ENCODE results near the gene MYLK2. TPM values are rescaled to one million over a fixed set of nuclear protein-coding genes. Genes with fewer than 3 reads are reported as not detected.

MYLK2 gene
- total RNA-seq, 1 experiment from 2014 or later, result 0.74 TPM

- Histone ChIP-seq H3T11ph (ENCODE audit: low read length) (no peak overlapping the region), H3K14ac (ENCODE audit: insufficient read depth, low read length) (no peak overlapping the region), H3K18ac (ENCODE audit: insufficient read length, low read depth, low read length) (no peak overlapping the region), H3K4me1 (ENCODE audit: insufficient read depth, low read length) (no peaks in the 10 kb centered on the region), H4K91ac (ENCODE audit: insufficient read length, low read depth, low read length) (no peak overlapping the region), H2BK120ac (ENCODE audit: low read depth, low read length, poor library complexity, severe bottlenecking) (no peak overlapping the region), H2BK20ac (ENCODE audit: low read depth, low read length, poor library complexity, severe bottlenecking) (no peak overlapping the region), H3K9ac (ENCODE audit: extremely low read depth, insufficient read length, low read length) (no peak overlapping the region), H2BK5ac (ENCODE audit: insufficient read length, low read length) (no peak overlapping the region), H2AK5ac (ENCODE audit: insufficient read length, low read length) (no peak overlapping the region), H3K4me2 (ENCODE audit: insufficient read depth, insufficient read length, low read length) (no peak overlapping the region), H3K4ac (ENCODE audit: low read depth, low read length) (no peak overlapping the region), H4K8ac (replicated peaks; ENCODE audit: insufficient read length, low read depth, low read length) (no peak overlapping the region), H3K9me3 (ENCODE audit: control insufficient read depth, low read depth, low read length) (no peaks in the 10 kb centered on the region), H3K23ac (ENCODE audit: insufficient read length, low read depth, low read length) (no peak overlapping the region), H2BK12ac (ENCODE audit: insufficient read length, low read depth, low read length) (no peak overlapping the region), H2AFZ (ENCODE audit: low read length) (no peak overlapping the region), H3K23me2 (ENCODE audit: insufficient read length, low read depth, low read length, poor library complexity, severe bottlenecking) (no peaks in the 10 kb centered on the region), H4K5ac (ENCODE audit: insufficient read length, low read depth, low read length) (no peak overlapping the region), H3K27ac (ENCODE audit: insufficient read length, low read depth, low read length) (no peak overlapping the region), H2BK15ac (ENCODE audit: low read depth, low read length) (no peak overlapping the region), H3K27me3 (ENCODE audit: insufficient read depth, low read length) (no peaks in the 10 kb centered on the region), H4K20me1 (ENCODE audit: control insufficient read depth, insufficient read depth, insufficient read length) (no peaks in the 10 kb centered on the region), H3K79me1 (ENCODE audit: insufficient read depth, low read depth, low read length, poor library complexity, severe bottlenecking) (no peaks in the 10 kb centered on the region), H3K56ac (ENCODE audit: insufficient read length, low read depth, low read length) (no peak overlapping the region), H3K79me2 (ENCODE audit: insufficient read depth, low read length) (no peaks in the 10 kb centered on the region)
- no peak overlapping the region for H3K4me3 Mint-ChIP-seq
- WGBS (ENCODE audit: extremely low coverage, insufficient read length, low lambda C conversion rate), result no CpG with 5 or more reads among the region's 4 CpGs
- H3K9me3 Mint-ChIP-seq, result no peaks in the 10 kb centered on the region
- H3K4me1 Mint-ChIP-seq, result peaks cover 9 to 15% of the 10 kb centered on the region in 2 experiments
- H3K27me3 Mint-ChIP-seq (ENCODE audit: low read depth), result peaks cover 5% of the 10 kb centered on the region
- TF ChIP-seq, protein P1, sequence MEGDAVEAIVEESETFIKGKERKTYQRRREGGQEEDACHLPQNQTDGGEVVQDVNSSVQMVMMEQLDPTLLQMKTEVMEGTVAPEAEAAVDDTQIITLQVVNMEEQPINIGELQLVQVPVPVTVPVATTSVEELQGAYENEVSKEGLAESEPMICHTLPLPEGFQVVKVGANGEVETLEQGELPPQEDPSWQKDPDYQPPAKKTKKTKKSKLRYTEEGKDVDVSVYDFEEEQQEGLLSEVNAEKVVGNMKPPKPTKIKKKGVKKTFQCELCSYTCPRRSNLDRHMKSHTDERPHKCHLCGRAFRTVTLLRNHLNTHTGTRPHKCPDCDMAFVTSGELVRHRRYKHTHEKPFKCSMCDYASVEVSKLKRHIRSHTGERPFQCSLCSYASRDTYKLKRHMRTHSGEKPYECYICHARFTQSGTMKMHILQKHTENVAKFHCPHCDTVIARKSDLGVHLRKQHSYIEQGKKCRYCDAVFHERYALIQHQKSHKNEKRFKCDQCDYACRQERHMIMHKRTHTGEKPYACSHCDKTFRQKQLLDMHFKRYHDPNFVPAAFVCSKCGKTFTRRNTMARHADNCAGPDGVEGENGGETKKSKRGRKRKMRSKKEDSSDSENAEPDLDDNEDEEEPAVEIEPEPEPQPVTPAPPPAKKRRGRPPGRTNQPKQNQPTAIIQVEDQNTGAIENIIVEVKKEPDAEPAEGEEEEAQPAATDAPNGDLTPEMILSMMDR (conservative IDR thresholded peaks at IDR 0.05), result no peak
- 0 out of 7 replicates have a peak overlapping the region, but pooled peaks of 1 of the 3 experiments have one; percentile 71 for H3K27ac Mint-ChIP-seq
- DNase-seq, result no peak
- H3K36me3 Mint-ChIP-seq (ENCODE audit: insufficient read depth in 1 of 3, low read depth in 3 of 3), result no peaks in the 10 kb centered on the region
These were observed 4.9 kb downstream of the MYLK2 start for GRCh38 chr20:31824125-31824485.

Measured in H9 (cell line).